Neural cell (in vitro differentiated cells): ENCODE data around the gene ARHGAP25.

Experiments
- EP300 ChIP-seq: fragments of 450-650 bp; conservative IDR thresholded peaks from 2 replicates; pipeline ENCODE4 v1.6.1; 2014; ENCODE audit warnings: antibody characterized with exemption, mild to moderate bottlenecking, moderate library complexity; ENCODE audit not compliant: poor library complexity, severe bottlenecking
- EZH2 ChIP-seq: fragments of 200-600, 300-800 bp; shearing (Covaris generic), sonication (generic); IDR thresholded peaks from 2 replicates; pipeline ENCODE4 v1.6.1; 2014; ENCODE audit warnings: antibody characterized with exemption, low read length, borderline replicate concordance, mild to moderate bottlenecking; ENCODE audit not compliant: insufficient read depth, poor library complexity, severe bottlenecking
- MXI1 ChIP-seq: fragments of 450-650 bp; conservative IDR thresholded peaks from 2 replicates; pipeline ENCODE4 v1.6.1; 2014; ENCODE audit warnings: antibody characterized with exemption, mild to moderate bottlenecking; ENCODE audit not compliant: poor library complexity, severe bottlenecking
- POLR2AphosphoS5 ChIP-seq: IDR thresholded peaks from 2 replicates; pipeline ENCODE4 v1.6.1; 2012
- RAD21 ChIP-seq: fragments of 450-650 bp; conservative IDR thresholded peaks from 2 replicates; pipeline ENCODE4 v1.6.1; 2014; ENCODE audit warnings: antibody characterized with exemption, mild to moderate bottlenecking, moderate library complexity
- REST ChIP-seq: IDR thresholded peaks from 2 replicates; pipeline ENCODE4 v1.6.1; 2012; ENCODE audit warnings: borderline replicate concordance
- SMC3 ChIP-seq: fragments of 450-650 bp; conservative IDR thresholded peaks from 2 replicates; pipeline ENCODE4 v1.6.1; 2014; ENCODE audit warnings: antibody characterized with exemption, mild to moderate bottlenecking, moderate library complexity; ENCODE audit not compliant: poor library complexity
- TAF1 ChIP-seq: IDR thresholded peaks from 2 replicates; pipeline ENCODE4 v1.6.1; 2012; ENCODE audit warnings: low read depth
- TF ChIP-seq, protein P1 (sequence below): fragments of 450-650 bp; IDR thresholded peaks from 2 replicates; pipeline ENCODE4 v1.5.1; 2014; ENCODE audit warnings: antibody characterized with exemption, mild to moderate bottlenecking, moderate library complexity; ENCODE audit not compliant: poor library complexity, severe bottlenecking

DNA sequence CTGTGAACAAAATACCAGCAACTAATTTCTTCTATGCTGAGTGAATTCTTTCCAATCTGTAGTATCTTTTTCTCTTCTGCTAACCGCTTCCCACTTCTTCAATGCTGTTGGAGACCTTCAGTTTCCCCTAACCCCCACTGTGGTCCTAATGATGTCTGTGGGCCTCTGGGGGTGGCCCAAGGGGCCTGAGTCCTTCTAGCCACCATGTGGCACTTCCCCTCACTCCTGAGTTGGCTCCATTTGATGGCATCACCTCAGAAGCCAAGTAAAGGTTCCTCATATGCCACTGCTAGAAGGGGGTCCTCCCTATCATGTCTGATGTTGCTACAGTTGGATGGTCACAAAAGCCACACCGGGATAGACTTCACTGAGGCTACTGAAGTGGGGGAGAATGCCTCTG is 37.5 kb downstream of the ARHGAP25 start:
- no peak for TF ChIP-seq POLR2AphosphoS5
- TF ChIP-seq SMC3, result no peak
- TF ChIP-seq MXI1, result no peak
- TF ChIP-seq REST, result no peak
- TF ChIP-seq, protein P1, sequence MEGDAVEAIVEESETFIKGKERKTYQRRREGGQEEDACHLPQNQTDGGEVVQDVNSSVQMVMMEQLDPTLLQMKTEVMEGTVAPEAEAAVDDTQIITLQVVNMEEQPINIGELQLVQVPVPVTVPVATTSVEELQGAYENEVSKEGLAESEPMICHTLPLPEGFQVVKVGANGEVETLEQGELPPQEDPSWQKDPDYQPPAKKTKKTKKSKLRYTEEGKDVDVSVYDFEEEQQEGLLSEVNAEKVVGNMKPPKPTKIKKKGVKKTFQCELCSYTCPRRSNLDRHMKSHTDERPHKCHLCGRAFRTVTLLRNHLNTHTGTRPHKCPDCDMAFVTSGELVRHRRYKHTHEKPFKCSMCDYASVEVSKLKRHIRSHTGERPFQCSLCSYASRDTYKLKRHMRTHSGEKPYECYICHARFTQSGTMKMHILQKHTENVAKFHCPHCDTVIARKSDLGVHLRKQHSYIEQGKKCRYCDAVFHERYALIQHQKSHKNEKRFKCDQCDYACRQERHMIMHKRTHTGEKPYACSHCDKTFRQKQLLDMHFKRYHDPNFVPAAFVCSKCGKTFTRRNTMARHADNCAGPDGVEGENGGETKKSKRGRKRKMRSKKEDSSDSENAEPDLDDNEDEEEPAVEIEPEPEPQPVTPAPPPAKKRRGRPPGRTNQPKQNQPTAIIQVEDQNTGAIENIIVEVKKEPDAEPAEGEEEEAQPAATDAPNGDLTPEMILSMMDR, result no peak
- TF ChIP-seq EZH2, result no peak
- no peak for TF ChIP-seq RAD21
- TF ChIP-seq TAF1, result no peak
- TF ChIP-seq EP300, result no peak
